CD4-positive, alpha-beta T cell treated with Interferon gamma for 1 hour (primary cell): Measurements from ENCODE around the gene HOXA1.

ENCODE experiments used
- DNase-seq: peaks from one replicate; pipeline ENCODE4 v3.0.0-alpha.2; 2020

The HOXA1 gene

DNA sequence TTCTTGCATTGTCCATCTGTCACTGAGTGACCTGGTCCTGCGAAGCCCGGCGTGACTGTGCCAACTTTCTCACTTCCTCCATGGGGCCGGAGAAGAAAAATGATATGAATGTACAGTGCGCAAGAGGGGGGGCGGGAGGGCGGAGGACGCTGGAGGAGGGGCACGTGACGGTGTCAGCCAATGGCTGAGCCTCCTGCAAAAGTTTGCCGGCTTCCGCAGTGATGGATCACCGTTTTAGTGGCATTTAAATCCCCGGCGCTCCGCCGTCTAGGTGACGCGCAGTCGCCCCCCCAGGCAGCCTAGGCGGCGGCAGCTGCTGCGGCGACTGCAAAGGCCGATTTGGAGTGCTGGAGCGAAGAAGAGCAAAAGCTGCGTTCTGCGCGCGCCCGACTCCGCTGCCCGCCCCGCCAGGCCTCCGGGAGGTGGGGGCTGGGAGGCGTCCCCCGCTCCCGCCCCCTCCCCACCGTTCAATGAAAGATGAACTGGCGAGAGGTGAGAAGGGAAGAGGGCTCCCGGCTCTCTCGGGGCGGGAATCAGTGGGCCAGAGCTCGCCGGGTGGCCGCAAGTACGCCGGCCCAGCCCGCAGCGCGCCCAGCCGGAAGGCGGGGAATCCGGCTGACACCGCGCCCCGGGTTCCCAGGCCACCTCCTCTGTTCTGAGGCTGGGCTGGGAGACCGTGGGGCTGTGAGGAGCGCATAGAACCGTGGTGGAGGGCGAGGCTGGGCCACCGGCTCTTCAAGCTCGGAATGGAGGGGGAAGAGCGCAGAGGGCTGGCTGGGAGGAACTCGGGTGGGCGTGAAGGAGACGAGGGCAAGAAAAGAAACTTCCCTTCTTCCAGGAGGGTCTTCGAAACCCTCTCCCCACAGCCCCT is at the start of gene HOXA1:
Gene HOXA1, minus strand, starts transcription at position 104 of the 871 bp plus-strand sequence. Its CDS starts 88 bp downstream, at position 16.
- peak; percentile 84 for DNase-seq

DNA sequence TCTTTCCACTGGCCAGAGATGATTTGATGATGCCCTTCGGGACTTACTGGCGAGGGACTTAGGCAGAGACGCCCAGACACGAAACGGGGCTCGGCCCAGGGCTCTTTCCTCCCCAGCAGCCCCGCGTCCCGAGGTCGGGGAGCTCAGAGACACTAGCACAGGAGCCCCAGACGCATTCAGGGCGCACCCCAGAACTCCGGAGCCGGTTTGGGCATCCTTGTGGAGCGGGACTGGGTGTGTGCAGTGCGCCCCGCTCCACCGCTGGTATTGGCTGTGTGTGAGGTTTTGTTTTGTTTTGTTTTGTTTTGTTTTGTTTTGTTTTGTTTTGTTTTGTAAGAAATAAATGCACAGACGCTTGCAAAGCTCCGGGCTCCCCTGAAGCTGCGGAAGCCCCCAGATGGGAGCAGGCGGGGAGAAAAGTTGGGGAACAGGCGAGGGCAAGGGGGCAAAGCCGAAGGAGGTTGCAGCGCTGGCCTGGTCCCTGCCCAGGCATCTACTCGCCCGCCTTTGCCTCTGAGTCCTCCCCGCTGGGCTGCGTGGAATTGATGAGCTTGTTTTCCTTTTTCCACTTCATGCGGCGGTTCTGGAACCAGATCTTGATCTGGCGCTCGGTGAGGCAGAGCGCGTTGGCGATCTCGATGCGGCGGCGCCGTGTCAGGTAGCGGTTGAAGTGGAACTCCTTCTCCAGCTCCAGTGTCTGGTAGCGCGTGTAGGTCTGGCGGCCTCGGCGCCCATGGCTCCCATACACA is 49.5 kb upstream of the HOXA1 start:
- no peak for DNase-seq

DNA sequence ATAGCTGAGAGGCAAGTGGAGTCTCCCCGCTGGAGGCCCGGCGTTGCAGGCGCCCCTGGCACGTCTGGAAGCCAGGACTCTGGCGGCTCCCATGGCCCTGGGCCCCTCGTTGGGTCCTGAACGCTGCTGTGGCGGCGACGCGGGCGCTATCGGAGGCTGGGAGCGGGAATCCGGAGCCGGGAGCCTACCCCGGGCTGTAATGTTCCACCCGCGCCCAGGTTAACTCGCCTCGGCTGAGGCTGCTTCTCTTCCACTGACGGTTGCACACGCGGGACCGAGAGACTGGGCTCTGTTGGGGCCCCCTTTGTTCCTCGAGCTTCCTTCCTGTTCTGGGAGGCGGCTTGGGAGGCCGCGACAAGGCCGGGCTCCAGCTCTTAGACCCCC is 49.0 kb upstream of the HOXA1 start:
- DNase-seq = no peak

DNA sequence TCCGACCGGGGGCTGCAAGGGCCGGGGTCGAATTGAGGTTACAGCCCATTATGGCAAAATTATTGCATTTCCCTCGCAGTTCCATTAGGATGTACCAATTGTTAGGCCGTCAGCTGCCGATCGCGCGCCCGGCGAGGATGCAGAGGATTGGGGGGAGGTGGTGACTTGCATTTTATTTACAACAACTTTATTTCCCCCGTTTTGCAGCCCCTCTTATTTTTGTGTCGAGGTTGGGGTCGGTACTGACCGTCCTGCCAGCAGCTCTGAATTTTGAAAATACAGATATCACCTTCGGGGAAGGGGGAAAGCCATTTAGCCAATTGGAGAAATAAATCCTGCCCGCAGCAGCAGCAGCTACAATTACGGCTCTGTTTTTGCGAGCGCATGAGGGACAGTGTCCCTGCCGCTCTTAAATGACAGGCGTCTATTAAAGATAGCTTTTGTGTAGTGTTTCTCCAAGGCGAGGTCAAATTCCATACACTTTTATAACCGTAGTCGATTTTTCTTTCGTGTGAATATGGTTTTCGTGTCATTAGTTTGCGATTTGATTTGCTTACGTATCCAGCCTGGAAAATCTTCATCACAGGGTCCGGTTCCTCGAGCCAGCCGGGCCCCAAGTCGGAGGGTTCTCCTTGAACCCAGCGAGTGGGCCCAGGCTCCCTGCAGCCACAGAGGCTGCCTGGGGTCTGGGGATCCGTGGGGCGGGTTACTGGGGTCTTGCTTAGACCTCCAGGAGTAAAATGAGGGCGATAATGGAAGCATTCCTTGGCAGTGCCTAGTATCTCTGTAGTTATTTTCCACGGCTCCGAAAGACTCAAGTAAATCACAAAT is 48.4 kb upstream of the HOXA1 start:
- DNase-seq = no peak

DNA sequence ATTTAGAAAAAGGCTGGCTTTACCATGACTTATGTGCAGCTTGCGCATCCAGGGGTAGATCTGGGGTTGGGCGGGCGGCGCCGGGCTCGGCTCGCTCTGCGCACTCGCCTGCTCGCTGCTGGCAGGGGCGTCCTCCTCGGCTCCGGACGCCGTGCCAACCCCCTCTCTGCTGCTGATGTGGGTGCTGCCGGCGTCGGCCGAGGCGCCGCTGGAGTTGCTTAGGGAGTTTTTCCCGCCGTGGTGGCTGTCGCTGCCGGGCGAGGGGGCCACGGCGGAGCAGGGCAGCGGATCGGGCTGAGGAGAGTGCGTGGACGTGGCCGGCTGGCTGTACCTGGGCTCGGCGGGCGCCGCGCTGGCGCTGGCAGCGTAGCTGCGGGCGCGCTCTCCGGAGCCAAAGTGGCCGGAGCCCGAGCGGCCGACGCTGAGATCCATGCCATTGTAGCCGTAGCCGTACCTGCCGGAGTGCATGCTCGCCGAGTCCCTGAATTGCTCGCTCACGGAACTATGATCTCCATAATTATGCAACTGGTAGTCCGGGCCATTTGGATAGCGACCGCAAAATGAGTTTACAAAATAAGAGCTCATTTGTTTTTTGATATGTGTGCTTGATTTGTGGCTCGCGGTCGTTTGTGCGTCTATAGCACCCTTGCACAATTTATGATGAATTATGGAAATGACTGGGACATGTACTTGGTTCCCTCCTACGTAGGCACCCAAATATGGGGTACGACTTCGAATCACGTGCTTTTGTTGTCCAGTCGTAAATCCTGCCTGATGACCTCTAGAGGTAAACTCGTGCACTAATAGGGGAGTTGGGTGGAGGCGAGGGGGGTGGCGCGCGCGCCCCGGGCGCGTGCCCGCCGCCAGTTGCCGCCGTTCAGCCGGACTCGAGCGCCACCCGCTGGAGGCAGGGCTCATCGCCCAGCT is 47.5 kb upstream of the HOXA1 start, which contains the start of gene HOXA5:
Gene HOXA5, minus strand, starts transcription at position 659 of the 927 bp plus-strand sequence. Its CDS starts 74 bp downstream, at position 585.
- DNase-seq = peak; percentile 51

DNA sequence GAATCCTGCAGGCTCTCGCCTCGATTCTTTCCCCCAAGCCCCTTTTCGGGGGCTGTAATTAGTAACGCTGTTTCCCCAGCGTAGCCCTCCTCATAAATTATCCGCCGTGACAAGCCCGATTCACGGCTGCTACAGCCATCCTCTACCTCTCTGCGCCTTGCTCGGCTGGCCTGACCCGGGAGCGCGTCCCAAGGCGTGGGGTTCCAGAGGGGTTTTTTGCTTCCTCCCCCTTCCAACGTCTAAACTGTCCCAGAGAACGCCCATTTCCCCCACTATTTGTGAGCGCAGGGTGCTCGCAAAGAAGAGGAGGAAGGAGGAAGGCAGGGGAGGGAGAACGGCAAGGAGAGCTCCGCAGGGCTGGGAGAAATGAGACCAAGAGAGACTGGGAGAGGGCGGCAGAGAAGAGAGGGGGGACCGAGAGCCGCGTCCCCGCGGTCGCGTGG is 46.8 kb upstream of the HOXA1 start:
- no peak for DNase-seq

DNA sequence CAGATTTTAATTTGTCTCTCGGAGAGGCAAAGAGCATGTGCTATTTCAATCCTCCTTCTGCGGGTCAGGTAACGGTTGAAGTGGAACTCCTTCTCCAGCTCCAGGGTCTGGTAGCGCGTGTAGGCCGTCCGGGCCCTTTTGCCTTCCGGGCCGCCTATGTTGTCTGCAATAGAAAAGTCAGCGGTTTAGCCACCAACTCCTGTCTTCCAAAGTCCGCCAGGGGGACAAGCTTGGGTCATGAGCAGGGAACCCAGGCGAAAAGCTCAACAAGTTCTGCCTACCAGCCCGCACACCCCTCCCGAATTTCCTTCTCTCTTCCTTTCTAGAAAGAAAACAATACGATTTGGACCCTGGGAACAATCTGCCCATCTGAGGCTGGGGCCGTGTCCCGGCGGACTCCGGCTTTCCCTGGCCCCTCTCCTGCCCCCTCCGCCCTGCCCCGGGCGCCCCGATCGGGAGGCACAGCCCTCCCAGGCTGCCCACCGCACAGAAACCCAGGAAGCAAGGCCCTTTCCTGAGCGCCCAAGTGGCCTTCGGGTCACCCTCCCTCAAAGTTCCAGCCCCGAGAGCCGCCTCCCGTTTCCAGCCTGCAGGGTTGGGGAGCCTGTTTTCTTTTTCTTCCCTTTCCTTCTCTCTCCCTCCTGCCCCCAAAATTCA is 46.3 kb upstream of the HOXA1 start:
- no peak for DNase-seq

DNA sequence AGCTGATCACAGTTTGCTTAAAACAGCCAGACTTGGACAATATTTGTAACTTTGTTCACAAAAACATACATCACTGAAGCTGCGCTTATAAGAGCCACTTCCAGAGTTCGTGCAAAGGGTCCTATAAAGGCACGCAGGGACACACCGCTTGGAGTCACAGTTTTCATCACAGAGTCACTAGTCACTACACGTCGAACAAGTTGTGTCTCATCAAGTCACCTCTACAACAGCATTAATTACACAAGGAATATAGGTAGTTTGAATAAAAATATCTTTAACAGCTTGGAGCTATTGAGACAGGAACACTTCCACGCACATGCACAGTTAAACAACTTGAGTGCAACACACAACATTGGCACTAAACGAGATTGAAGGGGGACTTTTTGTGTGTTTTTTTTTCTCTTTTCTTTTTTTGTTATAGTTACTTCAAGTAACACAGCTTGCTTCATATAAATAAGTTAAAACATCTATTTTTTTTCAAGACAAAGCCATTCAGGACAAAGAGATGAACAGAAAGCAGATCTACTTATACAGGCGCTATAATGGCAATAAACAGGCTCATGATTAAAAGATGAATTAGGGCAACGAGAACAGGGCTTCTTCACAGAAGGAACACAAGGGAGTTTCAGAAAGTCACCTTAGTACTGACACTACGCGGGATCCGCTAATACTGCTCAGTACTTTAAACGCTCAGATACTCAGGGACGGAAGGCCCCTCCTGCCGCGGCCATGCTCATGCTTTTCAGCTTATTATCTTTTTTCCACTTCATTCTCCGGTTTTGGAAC is 45.5 kb upstream of the HOXA1 start:
- DNase-seq = no peak

DNA sequence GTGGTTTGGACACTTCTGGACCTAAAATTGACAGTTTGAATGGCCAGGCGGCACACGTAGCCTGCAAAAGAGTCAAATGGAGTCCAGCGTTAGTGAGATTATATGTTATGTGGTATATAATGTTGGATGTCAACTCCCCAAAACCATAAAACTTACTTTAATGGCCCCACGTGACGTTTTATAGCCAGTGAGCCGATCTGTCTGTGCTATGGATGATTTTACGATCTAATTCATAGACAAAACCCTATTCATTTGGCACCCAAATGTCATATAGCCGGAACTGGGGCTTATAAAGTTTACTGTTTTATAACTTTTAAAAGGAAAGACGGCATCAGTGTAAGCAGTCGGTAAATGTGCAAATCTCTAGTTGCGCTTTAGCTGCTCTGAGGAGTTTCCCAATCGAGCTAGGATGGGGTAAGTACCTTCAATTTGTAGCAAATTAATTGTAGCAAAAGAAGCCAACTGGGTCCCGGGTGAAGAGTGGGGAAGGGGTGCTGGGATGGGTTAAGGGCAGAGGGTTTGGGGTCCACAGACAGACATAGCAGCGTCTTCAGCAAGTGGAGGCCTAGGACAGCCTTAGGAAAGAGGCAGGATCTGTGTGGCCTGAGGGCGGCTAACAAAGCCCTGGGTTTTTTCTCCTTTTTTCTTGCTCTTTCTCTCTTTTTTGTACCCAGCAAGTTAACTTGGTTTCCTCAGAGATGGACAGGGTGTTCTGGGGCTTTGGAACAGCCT is 44.5 kb upstream of the HOXA1 start:
- DNase-seq = no peak

DNA sequence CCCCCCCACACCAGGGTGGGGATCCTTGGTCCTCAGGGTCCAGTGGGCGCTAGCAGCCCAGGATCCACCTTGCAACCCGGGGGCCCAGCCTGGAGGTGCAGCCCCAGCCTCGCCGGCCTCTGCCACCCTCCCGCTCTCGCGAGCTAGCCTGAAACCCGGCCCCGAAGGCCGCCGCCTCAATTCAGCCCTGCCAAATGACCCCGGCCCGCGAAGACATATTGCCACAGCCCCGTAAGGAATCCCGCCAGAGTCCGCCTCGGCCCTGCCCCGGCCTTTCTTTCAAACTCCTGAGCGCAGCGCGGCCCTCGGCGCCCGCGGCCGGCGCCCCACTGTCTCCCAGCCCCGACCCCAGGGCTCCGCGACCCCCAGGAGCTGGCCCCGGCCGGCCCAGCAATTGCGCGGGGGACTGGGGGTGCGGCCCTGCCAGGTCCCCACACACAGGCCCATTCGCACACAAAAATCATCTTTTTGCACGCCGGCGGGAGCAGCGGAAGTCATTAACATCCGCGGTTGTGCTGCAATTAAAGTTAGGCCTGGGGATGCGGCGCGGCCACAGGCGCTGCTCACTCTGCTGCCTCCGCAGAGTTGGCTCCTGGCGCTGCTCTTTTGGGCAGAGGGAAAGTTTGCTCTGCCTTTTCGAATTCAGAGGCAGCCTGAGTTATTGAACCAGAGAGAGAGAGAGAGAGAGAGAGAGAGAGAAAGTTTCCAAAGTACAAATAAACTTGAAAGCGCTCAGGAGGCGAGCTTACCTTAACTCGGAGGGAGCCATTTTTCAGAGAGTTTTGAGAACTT is 43.7 kb upstream of the HOXA1 start:
- DNase-seq = no peak

DNA sequence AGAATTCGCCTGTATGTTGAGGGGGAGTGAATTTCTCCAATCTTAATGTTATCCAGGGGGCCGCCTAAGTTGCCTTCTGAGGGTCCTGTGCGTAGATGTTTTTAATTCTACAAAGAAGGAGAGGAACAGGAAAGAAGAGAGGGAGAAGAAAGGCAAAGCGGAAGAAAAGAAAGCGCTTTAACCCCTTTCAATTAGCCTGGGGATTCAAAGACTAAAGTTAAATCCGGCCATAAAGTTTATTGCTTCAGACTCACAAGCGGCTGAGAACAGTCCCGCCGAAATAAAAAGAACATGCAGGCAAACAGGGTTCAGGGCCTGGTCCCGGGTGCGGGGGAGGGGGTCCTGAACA is 43.2 kb upstream of the HOXA1 start:
- DNase-seq = no peak

DNA sequence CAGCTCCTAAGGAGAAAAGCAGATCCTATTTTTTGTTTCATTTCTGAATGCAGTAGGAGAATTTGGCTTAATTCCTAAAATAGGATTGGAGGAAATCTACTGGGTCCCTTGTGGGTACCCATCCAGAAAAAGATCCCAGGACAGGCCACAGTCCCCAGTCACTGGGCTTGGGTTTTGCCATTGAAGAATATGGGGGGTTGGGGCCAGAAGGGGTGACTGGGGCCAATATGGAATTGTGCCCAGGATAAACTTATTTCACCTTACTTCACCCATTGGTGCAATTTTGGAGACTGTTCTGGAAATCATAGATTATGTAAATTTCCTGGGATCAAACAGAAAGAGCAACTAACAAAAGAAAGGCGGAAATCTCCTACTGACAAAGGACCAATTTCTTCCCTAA is 42.7 kb upstream of the HOXA1 start:
- no peak for DNase-seq

DNA sequence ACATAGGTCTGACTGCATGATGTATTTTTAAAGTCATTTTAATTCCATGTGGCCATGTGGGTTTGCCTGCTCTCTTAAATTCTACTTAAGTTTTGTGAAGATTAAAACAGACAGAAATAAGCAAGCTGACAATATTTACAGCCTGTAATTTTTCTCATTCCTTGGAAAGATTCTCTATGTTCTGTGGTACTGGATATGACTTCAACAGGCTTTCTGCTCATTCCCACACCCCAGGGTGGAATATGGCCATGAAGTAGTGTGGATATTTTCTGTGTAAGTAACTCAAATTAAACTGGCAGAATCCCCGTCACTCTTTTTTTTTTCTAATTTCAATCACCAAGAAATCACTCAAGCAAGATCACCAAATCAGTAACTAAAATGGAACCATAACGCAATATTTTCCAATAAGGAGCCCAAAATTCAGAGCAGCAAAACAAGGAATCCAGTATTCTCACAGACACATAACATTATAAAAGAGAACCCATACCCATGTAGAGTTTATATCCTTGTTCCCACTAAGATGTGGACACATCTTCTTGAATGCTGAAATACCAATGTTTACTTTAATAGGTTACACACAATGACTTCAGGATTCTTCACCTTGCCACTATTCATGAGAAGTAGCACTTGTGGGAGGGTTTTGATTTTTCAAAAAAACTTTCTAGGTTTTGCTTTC is 42.0 kb upstream of the HOXA1 start:
- DNase-seq = no peak

DNA sequence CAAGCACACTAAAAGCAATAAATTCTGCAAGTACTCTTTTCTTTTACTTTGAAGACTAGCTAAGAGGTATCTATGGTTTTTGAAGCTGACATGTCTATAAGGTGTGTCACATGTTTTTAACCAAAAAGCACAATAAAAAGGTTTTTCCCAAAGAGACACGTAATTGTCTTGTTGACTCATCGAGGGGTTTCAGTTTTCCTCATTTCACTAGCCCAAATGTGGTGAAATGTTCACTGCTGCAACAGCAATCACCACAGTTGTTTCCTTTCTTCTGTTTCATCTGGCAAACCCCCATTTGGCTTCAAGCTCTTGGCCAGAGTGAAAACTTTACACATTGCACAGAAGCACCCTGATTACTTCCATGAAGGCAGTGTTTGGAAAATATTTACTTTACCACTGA is 38.6 kb upstream of the HOXA1 start:
- no peak for DNase-seq

DNA sequence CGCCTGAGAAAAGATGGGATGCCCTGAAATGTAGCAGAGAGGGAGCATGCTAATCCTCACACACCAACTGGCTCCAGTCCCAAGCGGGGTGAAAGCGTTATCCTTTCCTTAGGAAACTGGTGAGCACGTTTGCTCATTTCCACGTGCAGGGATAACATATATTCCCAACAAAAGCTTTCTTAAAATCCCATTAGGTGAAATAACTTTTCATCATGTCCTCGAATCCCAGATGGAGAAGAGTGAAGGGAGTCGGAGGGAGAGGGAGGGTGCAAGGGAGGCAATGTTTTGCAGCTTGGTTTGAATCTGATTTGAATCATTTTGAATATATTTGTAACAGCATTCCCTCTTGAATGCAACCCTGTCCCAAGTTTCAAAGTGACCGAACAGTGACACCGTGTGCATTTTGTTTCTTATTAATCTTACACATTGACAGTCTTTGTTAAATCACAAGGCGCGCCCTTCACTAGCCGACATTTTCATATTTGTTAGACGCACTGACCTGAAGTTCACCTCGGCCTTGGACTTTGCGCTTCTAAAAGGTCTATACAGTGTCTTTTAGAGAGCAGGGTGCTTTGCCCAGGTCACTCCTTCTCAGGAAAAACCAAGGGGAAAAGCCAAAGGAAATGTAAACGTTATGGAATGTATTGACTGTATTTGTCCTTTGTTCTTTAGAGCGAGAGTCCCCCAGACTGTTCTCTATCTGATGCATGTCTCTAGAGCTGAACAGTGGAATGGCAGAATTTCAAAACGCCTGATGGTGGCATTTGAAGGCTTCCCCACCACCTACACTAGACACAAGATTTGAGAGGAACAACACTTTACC is 37.8 kb upstream of the HOXA1 start:
- no peak for DNase-seq

DNA sequence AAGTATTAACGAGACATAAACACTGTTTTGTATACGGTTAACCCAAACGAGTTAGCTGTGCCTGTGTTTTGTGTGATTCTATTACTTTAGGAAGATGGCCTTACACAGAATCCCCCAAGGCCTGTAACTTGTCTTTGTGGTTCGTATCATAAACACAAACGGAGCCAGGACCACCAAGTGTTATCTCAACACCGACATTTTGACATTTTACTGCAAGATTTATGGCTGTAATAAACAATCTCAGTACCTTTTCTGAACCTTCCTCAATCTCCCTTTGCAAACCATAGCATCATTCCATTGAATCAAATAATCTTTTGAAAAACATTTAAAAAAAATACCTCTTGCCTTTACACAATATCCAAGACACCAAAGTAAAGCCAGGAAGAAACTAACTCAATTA is 37.2 kb upstream of the HOXA1 start:
- DNase-seq = no peak

DNA sequence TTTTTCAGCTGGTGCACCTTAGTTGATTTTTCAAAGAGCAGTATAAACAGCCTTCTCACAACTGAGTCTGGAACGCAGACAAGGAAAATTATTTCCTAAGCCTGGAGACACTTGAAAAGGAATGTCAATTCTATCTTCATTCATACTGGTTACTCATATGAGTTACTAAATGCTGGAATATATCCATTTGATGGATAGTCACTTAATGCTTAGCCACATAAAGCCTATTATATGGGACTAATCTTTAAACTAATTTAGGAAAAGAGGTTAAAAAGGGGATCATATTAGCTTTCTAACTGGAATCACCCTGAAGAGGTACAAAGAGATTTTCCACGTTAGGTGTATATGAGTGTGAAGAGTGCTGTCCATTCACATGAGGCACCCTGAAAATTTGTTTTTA is 36.4 kb upstream of the HOXA1 start:
- no peak for DNase-seq

DNA sequence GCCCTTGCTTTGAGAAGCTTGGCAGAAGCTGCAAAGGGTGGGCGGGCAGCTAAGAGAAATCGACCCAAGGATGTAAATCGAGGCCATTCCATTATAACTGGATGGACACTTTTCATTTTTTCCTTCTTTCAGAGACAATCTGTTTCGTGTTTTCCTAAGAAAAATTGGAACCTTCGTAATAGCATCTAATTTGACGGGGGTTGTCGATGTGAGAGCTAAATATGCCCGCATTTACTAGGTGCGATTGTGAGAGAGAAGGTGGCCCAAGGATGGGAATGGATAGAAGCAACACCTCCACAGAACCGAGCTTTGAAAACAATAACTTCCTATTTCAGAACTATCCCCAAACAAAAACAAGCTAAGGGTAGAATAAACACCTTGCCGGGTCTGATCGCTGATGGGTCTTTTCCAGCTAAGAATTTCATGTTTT is 35.6 kb upstream of the HOXA1 start:
- no peak for DNase-seq
